ENCODE measurements around the gene MPP2. TPM values are rescaled to one million over a fixed set of nuclear protein-coding genes. Genes with fewer than 3 reads are reported as not detected.

MPP2 gene
- total RNA-seq, 2 experiments from 2014 or later: 3.5 to 4.0 TPM

DNA sequence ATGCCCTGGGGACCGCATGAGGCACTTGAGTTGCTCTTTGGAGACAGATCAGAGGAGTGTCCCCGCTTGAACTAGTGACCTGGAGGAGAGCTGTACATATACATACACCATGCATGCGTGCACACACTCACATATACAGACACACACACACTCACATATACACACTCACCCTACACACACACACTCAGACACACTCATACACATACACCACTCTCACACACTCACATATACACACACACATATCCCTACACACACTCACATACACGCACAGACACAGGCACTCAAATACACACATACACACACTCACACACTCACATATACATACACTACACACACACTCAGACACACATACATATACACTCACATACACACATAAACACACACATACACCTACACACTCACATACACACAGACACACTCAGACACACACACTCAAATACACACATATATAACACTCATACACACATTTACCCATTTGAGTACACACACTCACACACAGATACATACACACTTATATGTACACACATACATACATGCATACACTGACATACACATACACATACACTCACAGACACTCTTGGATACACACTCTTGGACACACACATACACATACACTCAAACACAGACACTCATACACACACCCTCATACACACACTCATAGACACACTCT, 5.4 kb upstream of the MPP2 start:
- Histone ChIP-seq H3K27me3 (ENCODE audit: control insufficient read depth in 1 of 2, insufficient read depth in 2 of 2, low read length in 2 of 2) (peaks cover 0 to 2% of the 10 kb centered on the region in 2 experiments), H3K36me3 (ENCODE audit: insufficient read depth, low read length) (no peaks in the 10 kb centered on the region), H3K9me3 (ENCODE audit: control insufficient read depth in 1 of 2, insufficient read depth in 1 of 2, low read length in 2 of 2) (no peaks in the 10 kb centered on the region), H3K27ac (ENCODE audit: low read depth in 1 of 2, low read length in 2 of 2) (no peak overlapping the region), H3K4me1 (ENCODE audit: insufficient read depth, low read length) (peaks cover 19% of the 10 kb centered on the region), H3K4me3 (ENCODE audit: low read length) (no peak overlapping the region)
- intact Hi-C loops (cut with DNase I, micrococcal nuclease): loop anchor here in 1 of 2 experiments (5.0 to 10.0 kb wide), 2 partner anchors 85 to 132 kb away; no protein-coding TSS in a partner anchor
- ChIA-PET POLR2A (no interaction called here), CTCF (no interaction called here)
- Mint-ChIP-seq H3K27me3 (peaks cover 6% of the 10 kb centered on the region), H3K4me1 (ENCODE audit: low read depth) (peaks cover 22% of the 10 kb centered on the region), H3K27ac (no peak overlapping the region), H3K36me3 (ENCODE audit: low read depth) (no peaks in the 10 kb centered on the region), H3K9me3 (no peaks in the 10 kb centered on the region), H3K4me3 (no peak overlapping the region)
- TF ChIP-seq, protein P1, sequence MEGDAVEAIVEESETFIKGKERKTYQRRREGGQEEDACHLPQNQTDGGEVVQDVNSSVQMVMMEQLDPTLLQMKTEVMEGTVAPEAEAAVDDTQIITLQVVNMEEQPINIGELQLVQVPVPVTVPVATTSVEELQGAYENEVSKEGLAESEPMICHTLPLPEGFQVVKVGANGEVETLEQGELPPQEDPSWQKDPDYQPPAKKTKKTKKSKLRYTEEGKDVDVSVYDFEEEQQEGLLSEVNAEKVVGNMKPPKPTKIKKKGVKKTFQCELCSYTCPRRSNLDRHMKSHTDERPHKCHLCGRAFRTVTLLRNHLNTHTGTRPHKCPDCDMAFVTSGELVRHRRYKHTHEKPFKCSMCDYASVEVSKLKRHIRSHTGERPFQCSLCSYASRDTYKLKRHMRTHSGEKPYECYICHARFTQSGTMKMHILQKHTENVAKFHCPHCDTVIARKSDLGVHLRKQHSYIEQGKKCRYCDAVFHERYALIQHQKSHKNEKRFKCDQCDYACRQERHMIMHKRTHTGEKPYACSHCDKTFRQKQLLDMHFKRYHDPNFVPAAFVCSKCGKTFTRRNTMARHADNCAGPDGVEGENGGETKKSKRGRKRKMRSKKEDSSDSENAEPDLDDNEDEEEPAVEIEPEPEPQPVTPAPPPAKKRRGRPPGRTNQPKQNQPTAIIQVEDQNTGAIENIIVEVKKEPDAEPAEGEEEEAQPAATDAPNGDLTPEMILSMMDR (IDR thresholded peaks at IDR 0.05): no peak
- ATAC-seq (ENCODE audit: poor library complexity) (no peak), DNase-seq (no peak)

DNA sequence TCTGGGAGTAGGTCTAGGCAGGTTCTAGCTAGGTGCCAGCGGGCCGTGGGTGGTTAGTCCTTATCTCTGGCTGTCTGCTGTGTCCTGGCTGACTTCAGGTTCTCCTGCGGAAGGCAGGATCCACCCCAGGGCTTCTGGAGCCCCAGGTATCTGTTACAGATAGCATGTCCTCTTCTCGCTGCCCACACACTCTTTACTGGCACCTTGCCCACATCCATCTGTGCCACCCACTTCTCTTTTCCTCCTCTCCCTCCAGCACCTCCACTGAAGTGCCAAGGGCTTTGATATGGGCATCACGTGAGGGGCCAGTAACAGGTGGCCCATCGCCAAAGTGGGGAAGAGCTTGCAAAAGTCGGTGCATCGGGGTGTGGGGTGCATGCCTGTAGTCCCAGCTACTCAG, 4.6 kb upstream of the MPP2 start:
- H3K4me1 ChIP-seq (ENCODE audit: insufficient read depth, low read length): peaks cover 19% of the 10 kb centered on the region
- H3K4me3 ChIP-seq (ENCODE audit: low read length): no peak overlapping the region
- no peaks in the 10 kb centered on the region for H3K9me3 Mint-ChIP-seq
- H3K4me3 Mint-ChIP-seq: no peak overlapping the region
- no peaks in the 10 kb centered on the region for H3K36me3 ChIP-seq (ENCODE audit: insufficient read depth, low read length)
- CTCF ChIA-PET: no interaction called here
- H3K27ac ChIP-seq (ENCODE audit: low read depth in 1 of 2, low read length in 2 of 2): no peak overlapping the region
- no peak for DNase-seq
- peaks cover 0 to 10% of the 10 kb centered on the region in 2 experiments for H3K27me3 ChIP-seq (ENCODE audit: control insufficient read depth in 1 of 2, insufficient read depth in 2 of 2, low read length in 2 of 2)
- H3K27ac Mint-ChIP-seq: no peak overlapping the region
- no peak for ATAC-seq (ENCODE audit: poor library complexity)
- intact Hi-C loops (cut with DNase I, micrococcal nuclease): loop anchor here (2.0 to 10.0 kb wide), 4 partner anchors 15 to 133 kb away; no protein-coding TSS in a partner anchor
- TF ChIP-seq, protein P1 (IDR thresholded peaks at IDR 0.05): no peak
- peaks cover 20% of the 10 kb centered on the region for H3K4me1 Mint-ChIP-seq (ENCODE audit: low read depth)
- peaks cover 14% of the 10 kb centered on the region for H3K27me3 Mint-ChIP-seq
- POLR2A ChIA-PET: no interaction called here
- no peaks in the 10 kb centered on the region for H3K9me3 ChIP-seq (ENCODE audit: control insufficient read depth in 1 of 2, insufficient read depth in 1 of 2, low read length in 2 of 2)
- no peaks in the 10 kb centered on the region for H3K36me3 Mint-ChIP-seq (ENCODE audit: low read depth)

DNA sequence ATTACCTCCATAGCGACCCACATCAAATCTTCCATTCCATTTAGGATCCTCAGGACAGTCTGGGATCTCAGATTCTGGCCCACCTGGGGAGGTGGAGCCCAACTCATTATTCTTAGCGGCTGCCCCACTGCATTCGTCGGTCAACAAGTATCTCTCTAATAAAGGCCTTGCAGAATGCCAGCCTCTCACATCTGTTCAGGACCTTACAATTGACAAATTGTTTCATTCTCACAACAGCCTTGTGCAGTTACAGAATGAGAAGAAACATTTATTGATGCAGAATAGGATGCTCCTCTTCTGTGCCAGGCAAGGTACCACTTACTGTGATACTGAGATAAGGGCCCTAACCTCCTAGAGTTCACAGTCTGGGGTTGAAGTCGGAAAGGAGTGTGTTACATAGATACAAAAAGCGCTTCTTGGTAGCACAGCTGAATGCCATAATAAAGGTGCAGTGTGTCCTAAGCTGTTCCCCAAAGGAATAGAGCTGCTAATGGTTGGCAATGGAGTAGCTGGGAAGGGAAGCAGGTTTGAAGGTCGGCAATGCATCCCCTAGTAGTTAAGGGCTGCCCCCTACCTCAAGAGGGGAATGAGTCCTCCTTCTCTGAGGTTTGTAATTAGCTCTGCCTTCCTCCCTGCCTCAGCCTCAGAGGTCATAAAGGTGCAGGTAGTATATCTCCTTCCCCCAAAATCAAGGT, 2.3 kb upstream of the MPP2 start:
- Mint-ChIP-seq H3K27me3 (peaks cover 32% of the 10 kb centered on the region), H3K4me1 (ENCODE audit: low read depth) (peaks cover 25% of the 10 kb centered on the region), H3K27ac (no peak overlapping the region), H3K36me3 (ENCODE audit: low read depth) (no peaks in the 10 kb centered on the region), H3K4me3 (peak overlapping the region; percentile 39), H3K9me3 (no peaks in the 10 kb centered on the region)
- DNase-seq (no peak), ATAC-seq (ENCODE audit: poor library complexity) (no peak)
- no peaks in the 10 kb centered on the region for H3K9me3 ChIP-seq (ENCODE audit: control insufficient read depth in 1 of 2, insufficient read depth in 1 of 2, low read length in 2 of 2)
- no peaks in the 10 kb centered on the region for H3K36me3 ChIP-seq (ENCODE audit: insufficient read depth, low read length)
- no peak overlapping the region for H3K27ac ChIP-seq (ENCODE audit: low read depth in 1 of 2, low read length in 2 of 2)
- peaks cover 15 to 27% of the 10 kb centered on the region in 2 experiments for H3K27me3 ChIP-seq (ENCODE audit: control insufficient read depth in 1 of 2, insufficient read depth in 2 of 2, low read length in 2 of 2)
- POLR2A ChIA-PET: interaction anchor here (1.0 kb wide), 1 partner anchor 34 kb away, joined by 3 read pairs; no protein-coding TSS in a partner anchor
- TF ChIP-seq, protein P1 (IDR thresholded peaks at IDR 0.05): no peak
- intact Hi-C loops (cut with DNase I, micrococcal nuclease): loop anchor here (2.0 to 10.0 kb wide), 4 partner anchors 17 to 135 kb away; no protein-coding TSS in a partner anchor
- peaks cover 32% of the 10 kb centered on the region for H3K4me1 ChIP-seq (ENCODE audit: insufficient read depth, low read length)
- H3K4me3 ChIP-seq (ENCODE audit: low read length): no peak overlapping the region
- CTCF ChIA-PET: interaction anchor here (0.6 to 1.7 kb wide), 12 partner anchors 9 to 118 kb away, joined by 3 to 9 read pairs (median 4); partner anchors contain the start of gene CD300LG
